Activated CD8-positive, alpha-beta T cell treated with anti-CD3 and anti-CD28 coated beads, Interleukin-2, amount 10 ng/mL, durations not matched to agents 7 days and 5 days (primary cell): ENCODE measurements around the gene LRR1. TPM values are rescaled to one million over a fixed set of nuclear protein-coding genes. Genes with fewer than 3 reads are reported as not detected.

Source experiments
- ATAC-seq: fragments of 150-1000 bp; cut with Tn5 transposase; one replicate; pipeline ENCODE4 v1.10.0; 2021; ENCODE audit warnings: moderate library complexity
- CTCF ChIA-PET: fragments of 350-600 bp; sonication (Branson Sonifier 250); formaldehyde crosslinking; loops from one replicate; lab custom pipeline; 2021; ENCODE audit warnings: antibody characterized with exemption; lab: Charles Lee
- POLR2A ChIA-PET: fragments of 350-600 bp; sonication (Branson Sonifier 250); formaldehyde crosslinking; loops from one replicate; lab custom pipeline; 2021; ENCODE audit warnings: antibody characterized with exemption; lab: Charles Lee
- DNase-seq: peaks from one replicate; pipeline ENCODE4 v3.0.0-alpha.2; 2020
- H3K27ac Mint-ChIP-seq: one replicate; pipeline ENCODE4 v1.8.0; 2021; ENCODE audit warnings: mild to moderate bottlenecking, mixed read lengths
- H3K27me3 Mint-ChIP-seq: one replicate; pipeline ENCODE4 v1.8.0; 2021; ENCODE audit warnings: low read depth, mixed read lengths
- H3K36me3 Mint-ChIP-seq: one replicate; pipeline ENCODE4 v1.8.0; 2021; ENCODE audit warnings: low read depth, mixed read lengths
- H3K4me1 Mint-ChIP-seq: one replicate; pipeline ENCODE4 v1.8.0; 2021; ENCODE audit warnings: low read depth, mixed read lengths
- H3K4me3 Mint-ChIP-seq: one replicate; pipeline ENCODE4 v1.8.0; 2021; ENCODE audit warnings: mild to moderate bottlenecking, mixed read lengths
- H3K9me3 Mint-ChIP-seq: one replicate; pipeline ENCODE4 v1.8.0; 2022; ENCODE audit warnings: mixed read lengths; ENCODE audit not compliant: insufficient read depth
- total RNA-seq, 2 experiments: library from RNA; stranded (reverse); gene quantifications; one replicate each; pipeline ENCODE4 v1.2.3, GENCODE V29; 2021

Gene LRR1
- total RNA-seq, 2 experiments from 2014 or later, result 63.1 to 65.0 TPM

DNA sequence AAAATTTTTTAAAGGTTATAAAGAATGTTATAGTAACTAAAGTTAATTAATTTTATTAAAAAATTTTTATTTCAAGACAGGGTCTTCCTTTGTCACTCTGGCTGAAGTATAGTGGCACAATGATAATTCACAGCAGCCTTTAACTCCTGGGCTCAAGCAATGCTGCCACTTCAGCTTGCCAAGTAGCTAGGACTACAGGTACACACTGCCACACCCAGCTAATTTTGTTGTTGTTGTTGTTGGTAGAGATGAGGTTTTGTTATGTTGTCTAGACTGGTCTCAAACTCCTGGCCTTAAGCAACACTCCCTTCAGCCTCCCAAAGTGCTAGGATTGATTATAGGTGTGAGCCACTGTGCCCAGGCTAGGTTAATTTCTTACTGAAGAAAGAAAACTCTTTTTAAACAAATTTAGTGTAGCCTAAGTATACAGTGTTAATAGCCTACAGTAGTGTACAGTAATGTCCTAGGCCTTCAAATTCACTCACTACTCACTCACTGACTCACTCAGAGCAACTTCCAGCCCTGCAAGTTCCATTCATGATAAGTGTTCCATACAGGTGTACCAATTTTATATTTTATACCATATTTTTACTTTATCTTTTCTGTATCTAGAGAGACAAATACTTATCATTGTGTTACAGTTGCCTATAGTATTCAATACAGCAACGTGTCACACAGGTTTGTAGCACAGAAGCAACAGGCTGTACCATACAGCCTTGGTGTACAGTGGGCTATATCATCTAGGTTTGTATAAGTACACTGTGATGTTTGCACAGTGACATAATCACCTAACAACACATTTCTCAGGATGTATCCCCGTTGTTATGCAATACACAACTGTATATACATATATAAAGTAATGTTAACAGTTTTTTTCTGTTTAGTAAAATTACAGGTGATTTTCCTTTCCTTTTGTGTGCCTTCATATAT lies 61.1 kb downstream of the LRR1 start:
- POLR2A ChIA-PET, result no interaction called here
- CTCF ChIA-PET, result no interaction called here
- no peak overlapping the region for H3K4me3 Mint-ChIP-seq
- ATAC-seq (no peak), DNase-seq (no peak)
- peaks cover 21% of the 10 kb centered on the region for H3K36me3 Mint-ChIP-seq
- H3K4me1 Mint-ChIP-seq, result no peaks in the 10 kb centered on the region
- no peak overlapping the region for H3K27ac Mint-ChIP-seq
- no peaks in the 10 kb centered on the region for H3K27me3 Mint-ChIP-seq
- H3K9me3 Mint-ChIP-seq, result no peaks in the 10 kb centered on the region

Other genes starting within 250 kb of the LRR1 start
- 1,000 to 10,000 TPM; 1,224 to 1,602 TPM for gene RPS29, start 12.6 kb upstream of the LRR1 start, total RNA-seq
- 100 to 1,000 TPM; 229 to 241 TPM for gene RPL36AL, start 21.7 kb downstream of the LRR1 start, total RNA-seq
- 10 to 100 TPM; 55.1 to 57.4 TPM for gene MGAT2, start 21.9 kb downstream of the LRR1 start, total RNA-seq
- gene DNAAF2, start 36.3 kb downstream of the LRR1 start, total RNA-seq, result 10 to 100 TPM in 1 of 2 experiments, 1 to 10 TPM in 1; 9.3 to 10.2 TPM
- 10 to 100 TPM; 39.3 to 41.3 TPM for gene POLE2, start 89.3 kb downstream of the LRR1 start, total RNA-seq
- 1 to 10 TPM in 1 of 2 experiments, under 1 TPM in 1; 0.95 to 1.5 TPM for gene KLHDC1, start 94.2 kb downstream of the LRR1 start, total RNA-seq
- 10 to 100 TPM; 24.9 to 25.5 TPM for gene KLHDC2, start 169.2 kb downstream of the LRR1 start, total RNA-seq